Neural crest cell (in vitro differentiated cells): Measurements from ENCODE around the gene KIF3B. TPM values are rescaled to one million over a fixed set of nuclear protein-coding genes. Genes with fewer than 3 reads are reported as not detected.

Experiments
- DNase-seq: peaks from one replicate; pipeline ENCODE4 v3.0.0; 2021; ENCODE audit warnings: low read depth, mixed read lengths, low spot score
- H3K27ac Mint-ChIP-seq: one replicate; pipeline ENCODE4 v1.8.0; 2021; ENCODE audit warnings: mild to moderate bottlenecking, mixed read lengths; ENCODE audit not compliant: unreplicated experiment
- H3K27me3 Mint-ChIP-seq: 2 replicates; pipeline ENCODE4 v1.8.0; 2021; ENCODE audit warnings: low read depth, mild to moderate bottlenecking, mixed read lengths
- H3K36me3 Mint-ChIP-seq: 2 replicates; pipeline ENCODE4 v1.8.0; 2021; ENCODE audit warnings: low read depth, mild to moderate bottlenecking, mixed read lengths
- H3K4me1 Mint-ChIP-seq: 2 replicates; pipeline ENCODE4 v1.8.0; 2021; ENCODE audit warnings: mixed read lengths
- H3K4me3 Mint-ChIP-seq: one replicate; pipeline ENCODE4 v1.8.0; 2021; ENCODE audit warnings: mild to moderate bottlenecking, mixed read lengths
- H3K9me3 Mint-ChIP-seq: 2 replicates; pipeline ENCODE4 v1.8.0; 2021; ENCODE audit warnings: mixed read lengths
- CTCF ChIP-seq: fragments of 200-600 bp; sonication (generic); conservative IDR thresholded peaks from 2 replicates; pipeline ENCODE4 v1.5.0; 2021; ENCODE audit warnings: antibody characterized with exemption, mild to moderate bottlenecking
- total RNA-seq: library from RNA; stranded (reverse); gene quantifications from 2 replicates; pipeline ENCODE4 v1.2.1, GENCODE V29; 2021

The KIF3B gene
- total RNA-seq, 1 donor from 2014 or later: 45.5 TPM

- no peaks in the 10 kb centered on the region for H3K36me3 Mint-ChIP-seq
- no peaks in the 10 kb centered on the region for H3K9me3 Mint-ChIP-seq
- peaks cover 29% of the 10 kb centered on the region for H3K4me1 Mint-ChIP-seq
- no peak for DNase-seq
- peaks cover 2% of the 10 kb centered on the region for H3K27me3 Mint-ChIP-seq
- H3K4me3 Mint-ChIP-seq: peak overlapping the region; percentile 99
- no peak overlapping the region for H3K27ac Mint-ChIP-seq
- TF ChIP-seq CTCF: no peak
Observed at GRCh38 chr20:32356622-32357374, 79.3 kb downstream of the KIF3B start.

- peaks cover 2% of the 10 kb centered on the region for H3K27me3 Mint-ChIP-seq
- no peak for TF ChIP-seq CTCF
- DNase-seq: no peak
Observed at GRCh38 chr20:32357375-32357868, 80.0 kb downstream of the KIF3B start.

GRCh38 chr20:32357869-32358631 is 80.6 kb downstream of the KIF3B start, which contains the start of gene ASXL1:
Gene ASXL1, plus strand, starts transcription at chr20:32358331. Its CDS starts 445 bp downstream, at chr20:32358776.
- Mint-ChIP-seq H3K36me3 (no peaks in the 10 kb centered on the region), H3K4me1 (peaks cover 41% of the 10 kb centered on the region), H3K4me3 (peak within 1 kb of the TSS; percentile 99), H3K27me3 (peaks cover 2% of the 10 kb centered on the region), H3K9me3 (no peaks in the 10 kb centered on the region), H3K27ac (peak within 1 kb of the TSS; percentile 100)
- TF ChIP-seq CTCF: no peak
- peak; percentile 100 for DNase-seq

More at GRCh38 chr20:32357375-32357868, 80.0 kb downstream of the KIF3B start:
- Mint-ChIP-seq H3K36me3 (no peaks in the 10 kb centered on the region), H3K4me1 (peaks cover 35% of the 10 kb centered on the region), H3K9me3 (no peaks in the 10 kb centered on the region), H3K4me3 (peak overlapping the region; percentile 99), H3K27ac (peak overlapping the region; percentile 91)

GRCh38 chr20:32358632-32358882 is 81.1 kb downstream of the KIF3B start:
- peaks cover 46% of the 10 kb centered on the region for H3K4me1 Mint-ChIP-seq
- no peaks in the 10 kb centered on the region for H3K9me3 Mint-ChIP-seq
- H3K27ac Mint-ChIP-seq: no peak overlapping the region
- peaks cover 2% of the 10 kb centered on the region for H3K27me3 Mint-ChIP-seq
- no peak overlapping the region for H3K4me3 Mint-ChIP-seq
- no peaks in the 10 kb centered on the region for H3K36me3 Mint-ChIP-seq
- no peak for TF ChIP-seq CTCF
- DNase-seq: no peak

- Mint-ChIP-seq H3K4me1 (peaks cover 50% of the 10 kb centered on the region), H3K36me3 (no peaks in the 10 kb centered on the region), H3K4me3 (peak overlapping the region; percentile 92), H3K27me3 (peaks cover 2% of the 10 kb centered on the region), H3K9me3 (no peaks in the 10 kb centered on the region), H3K27ac (peak overlapping the region; percentile 54)
- peak; percentile 72 for DNase-seq
- no peak for TF ChIP-seq CTCF
Observed at GRCh38 chr20:32358883-32359632, 81.6 kb downstream of the KIF3B start.
